ENCODE results near the gene TALDO1. TPM values are rescaled to one million over a fixed set of nuclear protein-coding genes. Genes with fewer than 3 reads are reported as not detected.
A peak's percentile ranks its signal among the peaks of the same experiment; 100 is the strongest.

TALDO1 gene
- total RNA-seq, 1 donor from 2014 or later: 77.9 TPM

DNA sequence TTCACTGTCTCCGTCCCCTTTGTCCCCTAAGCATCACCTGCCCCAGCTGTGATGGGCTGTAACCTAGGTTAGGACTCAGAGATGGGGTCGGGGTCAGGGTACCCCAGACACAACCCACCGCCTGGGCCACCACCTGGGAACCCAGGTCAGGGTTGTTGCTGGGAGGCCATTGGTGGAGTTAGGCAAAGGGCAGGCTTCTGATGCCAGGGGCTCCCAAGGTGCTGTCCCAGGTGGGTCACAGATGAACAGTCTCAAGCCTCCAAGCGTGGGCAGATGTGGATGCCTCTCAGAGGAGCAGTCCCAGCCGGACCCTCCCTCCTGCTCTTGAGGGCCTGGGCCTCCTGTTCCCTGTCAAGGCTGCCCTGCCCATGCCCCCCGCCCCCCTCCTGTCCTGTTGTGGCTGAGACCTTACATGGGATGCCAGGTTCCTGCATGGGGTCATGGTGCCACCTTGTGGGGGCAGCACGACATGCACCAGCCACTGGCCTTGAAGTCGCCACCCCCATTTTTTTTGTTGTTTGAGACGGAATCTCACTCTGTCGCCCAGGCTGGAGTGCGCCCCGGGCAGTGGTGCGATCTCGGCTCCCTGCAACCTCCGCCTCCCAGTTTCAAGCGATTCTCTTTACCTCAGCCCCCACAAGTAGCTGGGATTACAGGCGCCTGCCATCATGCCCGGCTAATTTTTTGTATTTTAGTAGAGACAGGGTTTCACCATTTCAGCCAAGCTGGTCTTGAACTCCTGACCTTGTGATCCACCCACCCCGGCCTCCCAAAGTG is 17.9 kb downstream of the TALDO1 start:
- no peak for FAIRE-seq

DNA sequence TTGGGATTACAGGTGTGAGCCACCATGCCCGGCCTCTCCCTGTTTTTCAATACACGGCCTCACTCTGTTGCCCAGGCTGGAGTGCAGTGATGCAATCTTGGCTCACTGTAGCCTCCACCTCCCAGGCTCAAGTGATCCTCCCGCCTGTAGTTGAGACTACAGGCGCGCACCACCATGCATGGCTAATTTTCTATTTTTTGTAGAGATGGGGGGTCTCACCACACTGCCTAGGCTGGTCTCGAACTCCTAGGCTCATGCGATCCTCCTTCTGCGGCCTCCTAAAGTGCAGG is 18.5 kb downstream of the TALDO1 start:
- DNase-seq (ENCODE audit: low spot score in 2 of 2) (no peak), FAIRE-seq (no peak)

More for the DNA sequence above, 17.9 kb downstream of the TALDO1 start:
- peak; percentile 71 to 74 for DNase-seq (ENCODE audit: low spot score in 2 of 2)

DNA sequence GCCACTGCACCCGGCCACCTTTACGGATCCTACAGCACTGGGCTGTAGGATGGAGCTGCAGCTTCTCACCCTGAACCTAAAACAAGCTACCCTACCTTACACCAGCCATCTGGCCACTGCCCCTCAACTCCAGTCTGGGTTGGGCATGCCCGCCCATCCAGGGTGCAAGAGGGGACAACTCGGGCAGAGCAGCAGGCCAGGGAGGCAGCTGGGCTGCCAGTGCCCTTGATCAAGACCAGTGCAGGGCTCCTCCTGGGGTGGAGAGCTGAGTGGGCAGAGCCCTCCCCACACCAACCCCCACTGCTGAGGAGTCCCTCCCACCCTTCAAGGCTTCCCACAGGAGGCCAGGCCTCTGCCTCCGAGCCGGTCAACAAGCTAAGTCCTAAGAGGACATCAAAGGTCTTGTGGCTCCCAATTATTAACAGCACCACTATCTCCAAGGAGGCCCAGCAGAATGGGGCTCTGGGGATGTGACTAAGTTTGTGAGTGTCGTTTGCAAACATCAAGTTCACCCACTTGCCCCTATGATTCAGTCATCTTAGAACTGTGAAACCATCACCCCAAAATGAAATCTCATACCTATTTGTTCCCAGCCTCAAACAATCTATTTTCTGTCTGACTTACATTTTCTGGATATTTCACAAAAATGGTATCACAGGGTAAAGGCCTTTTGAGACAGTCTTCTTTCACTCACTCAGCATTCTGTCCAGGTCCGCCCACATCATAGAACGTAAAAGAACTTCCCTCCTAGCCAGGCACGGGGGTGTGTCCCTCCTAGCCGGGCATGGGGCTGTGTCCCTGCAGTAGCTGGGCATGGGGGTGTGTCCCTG is 19.1 kb downstream of the TALDO1 start:
- DNase-seq (ENCODE audit: low spot score in 2 of 2): no peak
- no peak for FAIRE-seq

DNA sequence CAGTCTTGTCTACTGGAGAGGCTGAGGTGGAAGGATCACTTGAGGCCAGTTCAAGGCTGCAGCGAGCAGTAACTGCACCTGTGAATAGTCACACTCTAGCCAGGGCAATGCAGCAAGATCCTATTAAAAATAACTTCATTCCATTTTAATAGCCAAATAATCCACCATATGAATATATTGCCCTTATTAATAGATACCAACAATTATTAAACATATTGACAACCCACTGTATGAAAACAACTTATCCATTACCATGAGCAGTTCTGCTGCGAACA is 19.6 kb downstream of the TALDO1 start:
- DNase-seq (ENCODE audit: low spot score in 2 of 2): no peak
- no peak for FAIRE-seq

DNA sequence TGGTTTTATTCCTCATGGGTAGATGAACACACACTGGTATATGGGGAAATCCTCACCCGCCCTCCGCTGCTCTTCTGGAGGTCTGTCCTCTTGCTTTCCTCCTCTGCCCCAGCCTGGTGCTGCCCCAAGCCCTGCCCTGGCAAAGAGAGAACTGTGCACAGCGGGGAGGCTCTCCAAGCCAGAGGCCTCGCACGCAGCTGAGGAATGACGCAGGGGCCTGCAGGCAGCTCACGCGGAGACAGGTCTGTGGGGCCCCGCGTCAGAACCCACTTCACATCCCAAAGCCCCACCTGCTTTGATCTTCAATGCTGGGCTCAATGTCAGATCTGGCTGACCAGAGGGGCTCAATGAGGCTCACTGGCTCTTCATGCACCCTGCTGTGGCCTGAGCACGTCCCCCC is 20.0 kb downstream of the TALDO1 start:
- FAIRE-seq: no peak
- DNase-seq (ENCODE audit: low spot score in 2 of 2): no peak

DNA sequence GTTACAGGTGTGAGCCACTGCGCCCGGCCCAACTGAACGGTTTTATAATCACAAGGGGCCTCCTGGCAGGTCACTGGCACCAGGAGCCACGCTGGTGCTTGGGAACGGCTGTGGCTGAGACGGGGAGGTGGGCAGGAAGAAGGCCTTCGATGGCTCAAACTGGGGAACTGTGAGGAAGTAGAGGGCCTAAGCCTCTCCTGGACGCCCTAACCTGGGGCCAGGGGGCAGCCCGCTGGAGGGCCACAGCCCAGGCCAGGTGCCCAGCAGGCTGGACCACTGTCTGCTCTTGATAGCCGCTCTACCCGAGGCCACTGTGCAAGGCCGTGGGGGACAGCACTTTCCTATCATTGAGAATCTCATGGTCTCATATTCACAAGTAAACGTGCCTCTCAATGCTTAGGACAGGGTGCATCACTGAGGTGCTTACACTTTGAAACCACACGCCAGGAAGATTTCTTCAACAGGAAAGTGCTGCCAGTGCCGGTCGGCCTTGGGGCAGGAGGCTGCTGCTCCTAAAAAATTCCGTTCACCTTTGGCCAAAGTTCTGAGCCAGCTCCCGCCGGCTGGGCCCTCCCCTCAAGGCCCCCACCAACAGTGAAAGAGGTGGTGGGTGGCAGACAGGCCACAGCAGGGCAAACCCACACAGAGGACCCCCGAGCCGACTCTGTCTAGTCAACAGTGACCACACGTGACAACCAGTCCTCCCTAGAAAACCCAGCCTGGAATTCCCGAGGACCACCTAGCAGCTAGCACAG is 22.8 kb downstream of the TALDO1 start:
- FAIRE-seq: no peak
- no peak for DNase-seq (ENCODE audit: low spot score in 2 of 2)

DNA sequence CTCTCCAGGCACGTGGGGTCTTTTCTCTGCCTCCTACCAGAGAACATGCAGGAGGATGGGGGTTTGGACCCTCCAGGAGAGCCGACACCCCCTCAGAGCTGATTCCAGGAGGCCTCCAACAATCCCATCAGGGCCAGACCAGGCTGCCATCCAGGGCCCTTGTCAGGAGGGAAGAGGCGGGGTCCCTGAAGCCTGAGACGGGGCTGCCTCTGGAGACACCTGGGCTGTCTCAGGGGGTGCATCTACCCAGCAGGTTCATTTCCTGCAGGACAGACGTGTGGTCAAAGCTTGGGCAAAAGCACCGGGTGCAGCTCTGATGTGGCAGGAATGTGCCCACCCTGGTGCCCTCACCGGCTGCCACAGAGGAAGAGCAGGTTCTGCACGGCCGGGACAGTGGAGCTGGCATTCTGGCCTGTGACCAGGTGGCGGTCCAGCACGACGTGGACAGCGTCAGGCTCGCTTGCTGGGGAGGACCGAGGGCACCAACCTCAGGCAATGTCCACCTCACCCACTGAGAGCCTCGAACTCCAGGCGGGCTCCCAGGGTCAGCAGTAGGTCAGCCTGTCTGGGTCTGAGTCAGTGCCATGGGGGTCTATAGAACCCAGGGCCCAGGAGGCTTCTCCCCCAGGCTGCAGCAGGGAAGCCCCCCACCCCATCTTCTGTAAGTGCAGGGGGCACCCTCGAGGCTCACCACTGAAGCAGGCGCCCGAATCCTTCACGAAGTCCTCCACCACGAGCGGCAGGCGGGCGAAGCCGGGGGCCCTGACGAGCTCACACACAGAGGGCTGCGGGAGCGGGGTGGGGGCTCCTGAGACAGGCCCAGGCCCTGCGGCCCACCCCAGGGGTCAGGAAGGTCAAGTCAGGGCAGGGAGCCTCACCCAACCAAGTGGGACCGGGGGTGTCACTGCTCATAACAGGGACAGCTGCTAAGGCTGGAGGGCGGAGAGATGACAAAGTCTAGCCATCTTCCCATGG is 23.7 kb downstream of the TALDO1 start:
- FAIRE-seq: no peak

DNA sequence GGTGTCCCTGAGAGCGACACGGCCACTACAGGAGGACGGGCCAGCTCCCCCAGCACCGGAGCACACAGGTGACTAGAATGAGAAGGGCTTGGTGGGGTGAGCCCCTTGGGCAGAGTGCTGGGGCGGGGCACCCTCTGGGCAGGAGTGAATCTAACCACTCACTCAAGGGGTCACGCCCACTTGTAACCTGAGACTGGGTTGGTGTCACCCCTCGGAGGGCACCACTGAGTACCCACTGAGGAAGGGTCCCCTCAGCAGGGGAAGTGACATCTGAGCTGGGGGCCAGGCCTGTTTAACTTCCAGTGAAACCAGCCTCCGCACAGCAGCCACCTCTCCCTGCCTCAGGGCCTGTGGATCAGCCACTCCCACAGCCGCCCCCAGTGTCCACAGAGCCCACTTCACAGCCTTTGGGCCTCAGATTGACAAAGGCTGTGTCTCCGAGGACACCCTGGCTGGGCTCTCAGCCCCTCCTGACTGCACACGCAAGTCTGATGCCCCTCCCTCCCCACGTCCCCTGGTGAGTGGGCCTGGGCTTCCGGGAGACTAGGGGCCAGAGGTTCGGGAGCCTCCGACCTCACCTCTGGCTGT is 24.4 kb downstream of the TALDO1 start:
- DNase-seq (ENCODE audit: low spot score in 2 of 2) (no peak), FAIRE-seq (no peak)

More for the DNA sequence above, 23.7 kb downstream of the TALDO1 start:
- DNase-seq (ENCODE audit: low spot score in 2 of 2): no peak

DNA sequence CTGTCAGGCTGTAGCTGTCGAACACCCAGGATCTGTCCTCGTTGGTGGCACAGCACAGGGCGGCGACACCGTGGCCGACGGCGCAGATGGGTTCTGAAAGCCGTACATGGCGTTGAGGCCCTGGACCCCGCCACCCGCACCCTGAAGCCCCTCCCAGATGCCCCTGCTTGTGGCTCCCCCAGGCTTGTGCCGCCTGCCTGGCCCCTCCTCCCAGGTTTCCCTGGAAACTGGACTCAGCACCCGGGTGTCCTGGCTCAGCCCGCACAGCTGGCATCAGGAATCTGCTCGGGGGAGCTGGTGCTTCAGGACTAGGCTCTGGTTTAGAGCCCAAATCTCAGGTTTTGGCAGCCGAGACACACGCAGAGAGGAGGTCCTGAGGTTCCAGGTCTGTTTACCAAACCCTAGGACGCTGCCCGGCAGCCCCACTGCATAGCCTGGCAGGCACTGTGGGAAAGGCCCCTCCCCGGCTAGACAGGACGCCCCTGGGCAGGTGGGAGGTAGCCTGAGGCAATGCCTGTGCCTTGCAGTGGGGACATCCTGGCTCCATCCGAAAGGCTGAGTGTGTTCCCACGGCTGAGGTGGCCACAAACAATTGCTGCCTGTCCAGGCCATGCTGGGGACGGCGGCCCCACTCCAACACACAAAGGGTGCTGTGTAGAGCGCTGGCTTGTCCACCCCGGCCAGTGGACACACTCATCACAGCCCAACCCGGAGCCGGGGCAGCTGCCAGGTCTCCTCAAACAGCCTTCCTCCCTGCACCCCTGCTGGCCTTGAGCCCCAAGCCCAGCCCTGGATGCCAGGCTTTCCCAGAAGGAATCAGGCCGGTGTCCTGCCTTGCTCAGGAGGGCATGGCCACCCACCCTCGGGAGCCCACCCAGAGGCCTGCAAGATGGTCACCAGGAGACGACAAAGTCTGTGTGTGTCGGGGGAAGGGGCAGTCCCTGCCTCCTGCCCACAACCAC is 25.4 kb downstream of the TALDO1 start:
- DNase-seq (ENCODE audit: low spot score in 2 of 2) (peak; percentile 86 to 90), FAIRE-seq (no peak)

DNA sequence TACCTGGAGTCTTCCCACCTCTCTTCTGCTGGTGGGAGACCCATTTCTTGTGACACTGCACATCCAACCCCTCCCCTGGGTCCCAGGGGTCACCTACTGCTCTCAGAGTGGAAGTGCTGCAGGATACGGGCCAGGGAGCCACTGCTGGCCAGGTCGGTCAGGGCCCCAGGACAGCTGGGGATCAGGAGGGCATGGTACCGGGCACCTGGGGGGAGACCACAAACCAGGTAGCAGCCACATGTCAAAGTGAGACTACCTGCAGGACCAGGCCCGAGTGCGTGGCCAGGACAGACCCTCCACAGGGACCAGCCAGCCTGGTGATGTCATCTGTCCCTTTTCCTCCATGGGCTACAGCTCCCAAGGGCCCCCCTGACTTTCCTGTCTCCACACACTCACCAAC is 26.2 kb downstream of the TALDO1 start:
- FAIRE-seq (no peak), DNase-seq (ENCODE audit: low spot score in 2 of 2) (no peak)

DNA sequence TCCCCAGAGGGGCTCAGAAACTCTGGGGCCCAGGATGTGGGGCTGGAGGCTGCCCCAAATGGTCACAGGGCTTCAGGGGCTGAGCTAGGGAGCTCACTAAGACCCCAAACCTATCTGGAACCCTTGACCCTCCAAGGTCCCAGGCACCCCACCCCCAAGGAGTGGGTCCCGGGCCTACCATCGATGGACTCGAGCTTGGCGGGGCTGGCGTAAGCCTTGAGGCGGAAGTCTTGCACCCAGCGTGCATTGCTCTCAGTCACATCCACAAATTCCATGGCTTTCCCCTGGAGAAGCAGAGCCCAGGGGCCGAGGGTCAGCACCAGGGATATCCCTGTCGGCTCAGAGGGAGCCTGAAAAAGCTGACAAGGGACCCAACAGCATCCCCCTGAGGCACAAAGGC is 26.6 kb downstream of the TALDO1 start:
- FAIRE-seq (no peak), DNase-seq (ENCODE audit: low spot score in 2 of 2) (no peak)

DNA sequence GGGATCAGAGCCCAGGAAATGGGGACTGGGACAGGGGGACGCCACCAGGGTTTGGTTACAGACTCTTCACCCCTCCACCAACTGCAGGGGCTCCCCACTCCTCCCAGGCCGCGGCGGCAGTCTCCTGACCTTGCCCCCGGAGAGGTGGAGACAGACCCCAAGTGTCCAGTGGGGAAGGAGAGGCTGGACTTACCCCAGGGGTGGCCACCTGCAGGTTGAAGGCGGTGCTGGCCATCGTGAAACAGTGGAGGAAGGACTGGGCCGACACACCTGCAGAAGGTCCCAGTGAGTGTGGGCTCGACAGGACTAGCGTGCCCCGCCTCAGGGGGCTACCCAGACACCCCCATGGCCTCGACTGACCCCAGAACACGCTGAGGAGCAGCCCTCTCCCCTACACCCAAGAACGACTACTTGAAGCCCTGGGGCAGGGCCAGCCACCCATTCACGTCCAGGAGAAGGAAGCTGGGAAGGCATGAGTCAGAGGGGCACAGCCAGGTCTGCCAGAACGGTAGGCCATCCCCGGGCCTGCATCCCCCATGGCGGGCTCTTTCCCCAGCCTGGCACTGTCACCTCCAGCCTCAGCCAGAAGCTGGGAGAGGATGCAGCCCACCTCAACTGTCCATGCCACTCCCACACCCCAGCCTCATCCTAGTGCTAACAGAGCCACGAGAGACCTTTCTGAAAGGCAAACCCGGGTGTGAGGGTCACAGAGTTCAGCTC is 27.8 kb downstream of the TALDO1 start:
- DNase-seq (ENCODE audit: low spot score in 2 of 2): no peak

DNA sequence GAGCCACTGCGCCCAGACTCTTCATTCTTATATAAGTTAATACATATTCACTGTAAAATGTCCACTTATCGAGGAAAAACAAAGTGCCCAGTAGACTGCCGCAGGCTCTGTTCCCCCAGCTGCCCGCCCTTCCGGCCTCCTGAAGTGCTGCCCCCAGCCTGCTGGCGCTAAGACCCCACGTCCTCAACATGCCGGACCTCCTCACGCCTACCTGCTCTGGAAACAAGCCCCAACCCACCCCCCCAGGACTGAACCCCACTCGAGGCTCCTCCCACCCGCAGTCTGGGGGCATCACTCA is 28.9 kb downstream of the TALDO1 start:
- FAIRE-seq (no peak), DNase-seq (ENCODE audit: low spot score in 2 of 2) (no peak)

More for the DNA sequence above, 27.8 kb downstream of the TALDO1 start:
- no peak for FAIRE-seq

DNA sequence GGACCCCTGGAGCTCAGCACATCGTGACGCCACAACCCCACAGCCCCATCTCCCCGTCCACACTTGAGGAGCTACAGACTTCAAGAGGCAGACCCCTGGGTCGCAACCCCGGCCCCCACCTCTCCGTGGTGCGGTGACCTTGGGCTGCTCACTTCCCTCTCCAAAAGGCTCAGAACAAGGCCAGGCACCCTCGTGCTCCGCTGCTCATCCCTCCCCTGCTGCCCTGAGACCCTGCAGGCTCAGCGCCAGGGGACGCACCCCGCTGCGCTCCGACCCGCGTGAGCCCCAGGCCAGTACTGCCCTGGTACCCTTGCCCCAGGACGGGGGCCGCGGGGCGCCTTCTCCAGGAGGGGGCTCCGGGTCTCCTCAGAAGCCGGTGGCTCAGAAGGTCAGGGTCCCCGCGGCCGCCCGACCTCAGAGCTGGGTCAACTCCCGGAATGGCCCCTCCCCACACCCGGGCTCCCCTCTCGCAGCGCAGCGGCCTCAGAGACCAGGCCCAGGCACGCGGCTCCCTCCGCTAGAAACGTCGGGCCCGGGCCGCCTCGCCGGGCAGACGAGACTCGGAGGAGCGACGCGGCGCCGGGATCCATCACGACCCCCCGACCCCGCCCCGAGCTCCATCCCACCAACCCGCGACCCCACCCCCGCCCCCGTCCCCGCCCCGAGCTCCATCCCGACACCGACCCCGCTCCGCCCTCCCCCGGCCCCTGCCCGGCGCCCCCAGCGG is 29.5 kb downstream of the TALDO1 start:
- no peak for FAIRE-seq
- DNase-seq (ENCODE audit: low spot score in 2 of 2): no peak

DNA sequence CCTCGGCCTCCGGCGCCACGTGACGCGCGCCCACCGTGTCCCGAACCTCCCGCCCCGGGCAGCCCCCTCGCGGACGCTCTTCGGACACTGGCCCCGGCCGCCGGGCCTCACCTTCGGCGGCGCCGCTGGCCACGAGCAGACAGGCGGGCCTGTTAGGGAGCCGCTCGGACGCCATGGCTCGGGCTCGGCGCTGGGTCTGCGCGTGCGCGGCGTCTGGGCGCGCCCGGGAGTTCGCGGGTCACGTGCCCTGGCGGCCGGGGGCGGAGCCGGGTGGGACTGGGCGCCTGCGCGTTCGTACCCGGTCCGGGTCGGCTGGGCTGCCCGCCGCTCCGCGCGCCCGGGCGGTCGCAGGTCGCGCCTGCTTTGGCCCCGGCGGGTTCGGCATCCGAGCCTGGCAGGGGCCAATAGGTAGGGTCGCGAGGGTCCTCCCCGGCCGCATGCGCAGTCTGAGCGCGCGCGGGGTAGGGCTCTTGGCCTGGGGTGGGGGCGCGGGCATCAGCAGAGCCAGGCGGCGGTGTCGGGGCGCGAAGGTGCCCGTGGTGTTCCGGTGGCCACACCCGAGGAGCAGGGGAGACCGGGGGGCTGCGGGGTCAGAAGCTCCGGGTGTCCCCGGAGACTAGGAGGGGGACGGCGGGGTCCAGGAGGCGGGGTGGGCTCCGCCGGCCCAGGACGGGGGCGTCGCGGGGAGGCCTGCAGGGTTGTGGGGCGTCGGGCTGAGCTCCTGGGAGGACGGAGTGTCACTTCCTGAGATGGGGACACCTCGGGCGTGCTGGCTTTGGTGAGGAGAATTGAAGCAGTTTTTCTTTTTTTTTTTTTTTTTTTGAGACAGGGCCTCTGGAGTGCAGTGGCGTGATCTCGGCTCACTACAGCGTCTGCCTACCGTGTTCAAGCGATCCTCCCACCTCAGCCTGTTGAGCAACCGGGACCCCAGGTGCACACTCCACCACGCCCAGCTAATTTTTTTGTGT is 30.3 kb downstream of the TALDO1 start, which contains the start of gene GATD1:
GATD1 (minus strand) TSS at position 200 of the 968 bp plus-strand sequence; CDS start at position 175, 25 bp downstream.
- FAIRE-seq (no peak), DNase-seq (ENCODE audit: low spot score in 2 of 2) (peak; percentile 100)
